ENCODE results near the gene RHBDL1.

RHBDL1 gene

GRCh38 chr16:681746-682427, 6.4 kb downstream of the RHBDL1 start (continued):
- TF ChIP-seq ZNF692 (tag by site-specific recombination; IDR thresholded peaks at IDR 0.05), result peak; percentile 92
- TF ChIP-seq ZNF776 (tag by site-specific recombination; IDR thresholded peaks at IDR 0.05; ENCODE audit: borderline replicate concordance), result no peak
- TF ChIP-seq, protein P1, sequence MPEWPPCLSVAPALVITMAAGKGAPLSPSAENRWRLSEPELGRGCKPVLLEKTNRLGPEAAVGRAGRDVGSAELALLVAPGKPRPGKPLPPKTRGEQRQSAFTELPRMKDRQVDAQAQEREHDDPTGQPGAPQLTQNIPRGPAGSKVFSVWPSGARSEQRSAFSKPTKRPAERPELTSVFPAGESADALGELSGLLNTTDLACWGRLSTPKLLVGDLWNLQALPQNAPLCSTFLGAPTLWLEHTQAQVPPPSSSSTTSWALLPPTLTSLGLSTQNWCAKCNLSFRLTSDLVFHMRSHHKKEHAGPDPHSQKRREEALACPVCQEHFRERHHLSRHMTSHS (tag by site-specific recombination; IDR thresholded peaks at IDR 0.05), result no peak; the same call in 1 of the 2 replicates
- TF ChIP-seq ZFP69B (tag by site-specific recombination; IDR thresholded peaks at IDR 0.05), result peak; percentile 80
- no peak for TF ChIP-seq HOXC10 (CRISPR knock-in tag; IDR thresholded peaks at IDR 0.05)
- TF ChIP-seq ZNF571 (tag by site-specific recombination; IDR thresholded peaks at IDR 0.05), result no peak
- TF ChIP-seq, protein P2, sequence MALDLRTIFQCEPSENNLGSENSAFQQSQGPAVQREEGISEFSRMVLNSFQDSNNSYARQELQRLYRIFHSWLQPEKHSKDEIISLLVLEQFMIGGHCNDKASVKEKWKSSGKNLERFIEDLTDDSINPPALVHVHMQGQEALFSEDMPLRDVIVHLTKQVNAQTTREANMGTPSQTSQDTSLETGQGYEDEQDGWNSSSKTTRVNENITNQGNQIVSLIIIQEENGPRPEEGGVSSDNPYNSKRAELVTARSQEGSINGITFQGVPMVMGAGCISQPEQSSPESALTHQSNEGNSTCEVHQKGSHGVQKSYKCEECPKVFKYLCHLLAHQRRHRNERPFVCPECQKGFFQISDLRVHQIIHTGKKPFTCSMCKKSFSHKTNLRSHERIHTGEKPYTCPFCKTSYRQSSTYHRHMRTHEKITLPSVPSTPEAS (tag by site-specific recombination; IDR thresholded peaks at IDR 0.05), result peak; percentile 25; the same call in 1 of the 2 replicates
- TF ChIP-seq PRDM10 (tag by site-specific recombination; IDR thresholded peaks at IDR 0.05), result peak; percentile 78
- no peak; the same call in 1 of the 2 replicates for TF ChIP-seq ZNF391 (tag by site-specific recombination; IDR thresholded peaks at IDR 0.05; ENCODE audit: borderline replicate concordance, low read depth)
- TF ChIP-seq, protein P3, sequence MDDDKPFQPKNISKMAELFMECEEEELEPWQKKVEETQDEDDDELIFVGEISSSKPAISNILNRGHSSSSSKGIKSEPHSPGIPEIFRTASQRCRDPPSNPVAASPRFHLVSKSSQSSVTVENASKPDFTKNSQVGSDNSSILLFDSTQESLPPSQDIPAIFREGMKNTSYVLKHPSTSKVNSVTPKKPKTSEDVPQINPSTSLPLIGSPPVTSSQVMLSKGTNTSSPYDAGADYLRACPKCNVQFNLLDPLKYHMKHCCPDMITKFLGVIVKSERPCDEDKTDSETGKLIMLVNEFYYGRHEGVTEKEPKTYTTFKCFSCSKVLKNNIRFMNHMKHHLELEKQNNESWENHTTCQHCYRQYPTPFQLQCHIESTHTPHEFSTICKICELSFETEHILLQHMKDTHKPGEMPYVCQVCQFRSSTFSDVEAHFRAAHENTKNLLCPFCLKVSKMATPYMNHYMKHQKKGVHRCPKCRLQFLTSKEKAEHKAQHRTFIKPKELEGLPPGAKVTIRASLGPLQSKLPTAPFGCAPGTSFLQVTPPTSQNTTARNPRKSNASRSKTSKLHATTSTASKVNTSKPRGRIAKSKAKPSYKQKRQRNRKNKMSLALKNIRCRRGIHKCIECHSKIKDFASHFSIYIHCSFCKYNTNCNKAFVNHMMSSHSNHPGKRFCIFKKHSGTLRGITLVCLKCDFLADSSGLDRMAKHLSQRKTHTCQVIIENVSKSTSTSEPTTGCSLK (tag by site-specific recombination; IDR thresholded peaks at IDR 0.05), result no peak
- peak; percentile 77 for TF ChIP-seq ZBTB8A (tag by site-specific recombination; IDR thresholded peaks at IDR 0.05)
- 0 out of 2 replicates have a peak, but pooled peaks have one; percentile 13 for TF ChIP-seq ZNF239 (tag by site-specific recombination; IDR thresholded peaks at IDR 0.05)
- TF ChIP-seq ZNF473 (tag by site-specific recombination; IDR thresholded peaks at IDR 0.05), result no peak
- TF ChIP-seq ZBTB1 (tag by site-specific recombination; IDR thresholded peaks at IDR 0.05), result peak; percentile 23; the same call in 1 of the 2 replicates
- TF ChIP-seq ZNF501 (tag by site-specific recombination; IDR thresholded peaks at IDR 0.05), result 0 out of 2 replicates have a peak, but pooled peaks have one; percentile 57
- no peak for TF ChIP-seq ZNF629 (tag by site-specific recombination; IDR thresholded peaks at IDR 0.05)
- TF ChIP-seq ZNF623 (tag by site-specific recombination; IDR thresholded peaks at IDR 0.05), result no peak
- TF ChIP-seq, protein P4, sequence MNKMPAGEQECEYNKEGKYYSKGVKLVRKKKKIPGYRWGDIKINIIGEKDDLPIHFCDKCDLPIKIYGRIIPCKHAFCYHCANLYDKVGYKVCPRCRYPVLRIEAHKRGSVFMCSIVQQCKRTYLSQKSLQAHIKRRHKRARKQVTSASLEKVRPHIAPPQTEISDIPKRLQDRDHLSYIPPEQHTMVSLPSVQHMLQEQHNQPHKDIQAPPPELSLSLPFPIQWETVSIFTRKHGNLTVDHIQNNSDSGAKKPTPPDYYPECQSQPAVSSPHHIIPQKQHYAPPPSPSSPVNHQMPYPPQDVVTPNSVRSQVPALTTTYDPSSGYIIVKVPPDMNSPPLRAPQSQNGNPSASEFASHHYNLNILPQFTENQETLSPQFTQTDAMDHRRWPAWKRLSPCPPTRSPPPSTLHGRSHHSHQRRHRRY (tag by site-specific recombination; IDR thresholded peaks at IDR 0.05), result peak; percentile 36
- TF ChIP-seq ZNF37A (tag by site-specific recombination; IDR thresholded peaks at IDR 0.05), result no peak
- no peak for TF ChIP-seq ZNF544 (tag by site-specific recombination; IDR thresholded peaks at IDR 0.05)
- no peak for TF ChIP-seq ZSCAN5A (tag by site-specific recombination; IDR thresholded peaks at IDR 0.05)
- no peak for TF ChIP-seq PRDM6 (tag by site-specific recombination; IDR thresholded peaks at IDR 0.05)
- TF ChIP-seq BCL11A (tag by site-specific recombination; IDR thresholded peaks at IDR 0.05; ENCODE audit: low read depth), result peak; percentile 85
- TF ChIP-seq ZNF596 (tag by site-specific recombination; IDR thresholded peaks at IDR 0.05), result no peak
- TF ChIP-seq ZNF221 (tag by site-specific recombination; IDR thresholded peaks at IDR 0.05; ENCODE audit: borderline replicate concordance), result no peak
- TF ChIP-seq ZNF146 (tag by site-specific recombination; IDR thresholded peaks at IDR 0.05), result no peak
